Colon (tissue), 2 donors: Measurements from ENCODE around the gene GGT6.

Source experiments
- FAIRE-seq: peaks from 2 replicates; lab custom pipeline; 2012; peaks lifted over from hg19 to GRCh38; lab: Jason Lieb, UNC
- donor health status: control.
- donor health status: control.

Gene GGT6

DNA sequence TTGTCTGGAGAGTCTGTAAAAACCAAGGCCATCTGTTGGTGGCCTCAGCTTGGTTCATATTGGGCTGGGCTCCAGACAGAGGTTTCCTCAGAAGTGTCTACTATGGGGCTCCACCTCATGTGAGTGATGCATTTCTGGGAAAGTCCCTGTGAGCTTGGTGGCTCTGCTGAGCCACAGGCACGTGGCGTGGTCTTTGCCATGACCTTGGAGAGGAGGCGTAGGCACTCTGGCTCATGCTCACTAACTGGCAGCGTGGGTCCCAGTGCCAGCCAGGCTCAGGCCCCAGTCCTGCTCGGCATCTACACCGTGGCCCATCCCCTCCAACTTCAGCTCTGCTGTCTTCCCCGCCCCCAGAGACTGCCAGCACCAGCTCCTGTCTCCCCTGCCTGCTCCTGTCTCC lies 13.3 kb upstream of the GGT6 start:
- FAIRE-seq: no peak

DNA sequence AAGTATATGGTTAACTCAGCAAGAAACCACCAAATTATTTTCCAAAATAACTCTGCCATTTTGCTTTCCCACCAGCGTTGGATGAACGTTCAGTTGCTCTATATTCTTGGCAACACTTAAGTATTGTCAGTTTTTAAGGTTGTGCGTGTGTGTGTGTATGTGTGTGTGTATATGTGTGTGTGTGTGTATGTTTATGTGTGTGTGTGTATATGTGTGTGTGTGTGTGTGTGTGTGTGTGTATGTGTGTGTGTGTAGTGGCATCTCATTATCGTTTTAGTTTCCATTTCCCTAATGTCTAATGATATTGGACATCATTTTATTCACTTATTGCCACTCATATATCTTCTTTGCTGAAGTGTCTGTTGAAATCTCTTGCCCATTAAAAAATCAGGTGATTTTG lies 12.7 kb upstream of the GGT6 start:
- no peak for FAIRE-seq

DNA sequence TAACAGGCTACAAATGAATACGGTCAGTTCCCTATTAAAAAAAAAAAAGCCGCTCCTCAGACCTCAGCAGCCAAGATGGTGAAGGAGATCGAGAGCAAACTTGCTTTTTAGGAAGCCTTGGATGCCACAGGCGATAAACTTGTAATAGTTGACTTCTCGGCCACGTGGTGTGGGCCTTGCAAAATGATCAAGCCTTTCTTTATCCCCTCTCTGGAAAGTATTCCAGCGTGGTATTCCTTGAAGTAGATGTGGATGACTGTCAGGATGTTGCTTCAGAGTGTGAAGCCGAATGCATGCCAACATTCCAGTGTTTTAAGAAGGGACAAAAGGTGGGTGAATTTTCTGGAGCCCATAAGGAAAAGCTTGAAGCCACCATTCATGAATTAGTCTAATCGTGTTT lies 11.8 kb upstream of the GGT6 start:
- FAIRE-seq: no peak

DNA sequence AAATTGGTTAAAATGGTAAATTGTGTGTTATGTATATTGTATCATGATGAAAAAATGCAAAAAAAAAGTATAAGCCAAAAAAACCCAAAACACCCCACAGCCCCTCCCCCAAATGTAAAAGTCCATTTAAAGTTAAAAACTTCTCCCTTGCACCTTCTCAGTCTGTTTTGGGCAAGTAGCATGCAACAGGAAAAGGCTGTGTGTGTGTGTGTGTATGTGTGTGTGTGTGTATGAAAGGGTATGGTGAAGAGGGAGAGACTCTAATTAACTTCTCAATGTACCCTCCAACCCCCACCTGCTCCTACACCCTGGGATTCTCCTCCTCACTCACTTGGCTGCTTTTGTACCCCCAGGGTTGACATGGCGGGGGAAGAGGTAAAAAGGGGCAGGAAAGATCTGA lies 9.2 kb upstream of the GGT6 start:
- FAIRE-seq: no peak

DNA sequence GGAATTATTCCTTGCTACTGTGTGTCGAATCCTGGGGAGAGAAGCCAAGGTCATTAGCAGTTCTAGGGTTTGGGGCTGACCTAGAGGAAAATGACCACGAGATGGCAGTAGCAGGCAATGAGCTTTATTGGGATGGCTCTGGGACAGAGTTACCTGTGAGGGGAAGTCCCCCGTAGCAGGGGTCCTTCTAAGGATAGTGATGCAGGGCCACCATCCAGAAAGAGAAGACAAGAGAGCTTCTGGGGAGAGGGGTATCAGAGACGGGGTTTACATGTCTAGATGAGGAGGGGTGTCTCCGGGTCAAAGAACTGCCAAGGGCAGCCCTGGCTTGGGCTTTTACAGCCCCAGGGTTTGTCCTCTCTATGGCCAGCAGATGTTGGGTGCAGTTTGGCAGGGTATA lies 6.4 kb upstream of the GGT6 start:
- FAIRE-seq: no peak

DNA sequence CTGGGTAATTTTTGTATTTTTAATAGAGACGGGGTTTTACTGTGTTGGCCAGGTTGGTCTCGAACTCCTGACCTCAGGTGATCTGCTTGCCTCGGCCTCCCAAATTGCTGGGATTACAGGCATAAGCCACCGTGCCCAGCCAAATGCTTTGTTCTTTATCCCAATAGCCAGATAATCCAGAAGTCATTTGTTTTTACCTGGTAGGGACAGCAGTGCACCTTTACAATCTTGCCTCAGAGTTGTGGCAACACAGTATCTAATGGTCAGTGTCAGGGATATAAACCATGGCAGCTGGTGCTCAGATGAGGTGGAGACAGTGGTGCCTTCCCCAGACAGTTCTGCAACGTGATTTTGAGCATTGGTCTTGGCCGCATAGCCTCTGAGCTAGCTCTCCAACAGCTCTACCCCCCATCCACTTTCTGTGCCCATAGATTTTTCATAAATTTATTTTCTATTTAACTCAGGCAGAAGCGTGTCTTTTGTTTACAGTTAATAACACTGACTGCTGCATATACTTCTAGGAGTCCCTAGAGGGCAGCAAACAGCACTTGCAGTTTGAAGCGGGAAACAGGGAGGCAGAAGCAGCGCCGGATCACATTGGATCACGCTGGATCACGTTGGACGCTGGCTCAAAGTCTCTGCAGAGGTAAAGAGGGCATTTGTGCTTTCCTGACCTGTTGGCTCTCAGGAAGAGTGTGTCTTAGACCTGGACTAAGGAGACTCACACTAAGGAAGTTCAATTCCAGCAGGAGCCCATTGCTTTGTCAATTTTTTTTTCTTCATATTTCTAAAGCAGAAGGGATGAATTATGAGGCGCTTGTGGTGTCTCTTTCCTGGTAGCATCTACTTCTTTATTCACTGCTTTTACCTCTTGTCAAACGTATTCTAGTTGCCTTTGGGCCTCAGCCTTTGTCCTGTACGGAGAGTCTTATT lies 5.1 kb upstream of the GGT6 start:
- FAIRE-seq: no peak

DNA sequence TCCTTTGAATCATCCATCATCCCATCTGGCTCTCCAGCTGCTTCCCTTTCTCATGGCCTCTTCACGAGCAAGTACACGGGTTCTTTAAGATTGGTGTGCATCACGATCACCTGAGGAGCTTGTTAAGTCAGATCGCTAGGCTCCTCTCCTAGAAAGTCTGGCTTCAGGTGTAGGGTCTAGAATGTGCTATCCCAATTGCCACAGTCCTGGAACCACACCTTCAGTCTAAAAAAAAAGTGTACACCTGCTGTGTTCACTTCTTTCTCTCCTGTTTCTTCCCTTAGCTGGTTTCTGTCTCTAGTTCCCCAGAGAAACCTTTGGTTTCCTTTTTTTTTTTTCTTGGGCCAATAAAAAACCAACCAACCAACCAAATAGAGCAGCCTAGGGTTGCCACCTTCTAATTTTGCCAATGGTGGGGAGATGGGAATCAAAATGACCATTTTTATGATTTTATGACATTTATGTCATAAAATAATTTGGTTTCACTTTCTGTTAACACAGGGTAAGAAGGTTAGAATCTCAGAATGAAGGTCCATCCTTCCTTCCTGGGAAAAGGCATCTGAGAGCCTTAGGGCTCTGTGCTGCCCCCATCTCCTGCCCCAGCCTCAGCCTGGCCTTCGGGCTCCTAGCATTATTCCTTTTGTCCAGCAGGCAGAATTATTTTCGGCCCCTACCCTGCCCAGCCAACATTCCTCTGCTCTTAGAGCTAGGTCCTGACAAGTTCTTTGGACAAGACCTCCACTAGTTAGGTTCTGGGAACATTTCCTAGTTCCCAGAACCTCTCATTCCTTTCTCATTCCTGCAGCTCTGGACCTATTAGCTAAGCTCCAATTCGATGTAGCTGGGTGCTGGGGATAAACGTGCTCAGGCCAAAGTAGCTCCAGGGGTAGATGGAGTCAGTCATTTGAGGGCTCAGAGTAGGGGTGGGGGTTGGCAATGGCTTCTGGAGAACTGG lies 1.9 kb upstream of the GGT6 start:
- FAIRE-seq: peak; percentile 96

DNA sequence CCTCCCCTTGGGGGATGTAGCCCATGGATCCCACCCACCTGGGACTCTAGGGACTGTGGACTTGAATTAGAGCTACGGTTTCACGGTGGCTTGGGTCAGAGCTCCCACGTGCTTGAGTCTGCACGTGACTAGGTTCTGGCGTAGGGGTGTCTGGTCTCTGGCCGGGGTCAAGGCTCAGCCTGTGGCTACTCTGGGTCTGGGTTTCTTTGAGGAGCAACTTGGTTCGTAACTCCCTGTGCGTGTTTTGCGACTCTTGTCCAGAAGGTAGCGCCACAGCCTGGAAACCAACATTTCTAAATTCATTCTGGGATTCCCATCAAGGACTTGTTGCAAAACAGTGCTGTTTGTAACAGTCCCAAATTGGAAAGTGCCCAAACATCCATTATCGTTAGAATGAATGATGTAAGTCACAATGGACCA lies 470 bp upstream of the GGT6 start:
- FAIRE-seq: no peak

DNA sequence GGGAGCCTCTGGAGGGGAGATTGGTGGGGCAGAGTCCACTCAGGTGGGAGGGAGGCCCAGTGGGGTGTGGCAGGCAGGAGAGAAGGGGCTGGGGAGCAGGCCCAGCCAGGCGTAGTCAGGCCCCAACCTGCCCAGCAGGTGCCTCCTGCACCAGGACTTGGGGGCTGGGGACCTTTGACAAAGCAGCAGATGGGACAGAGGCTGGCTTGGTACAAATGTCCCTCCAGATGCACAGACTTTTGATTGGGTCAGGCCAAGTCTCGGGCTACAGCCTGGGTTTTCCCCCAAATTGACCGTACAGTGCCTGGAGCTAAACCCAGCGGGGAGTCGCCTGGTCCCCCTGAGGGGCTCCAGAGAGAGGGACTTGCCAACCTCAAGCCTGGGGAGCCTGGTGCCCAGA lies 411 bp downstream of the GGT6 start:
- FAIRE-seq: no peak

DNA sequence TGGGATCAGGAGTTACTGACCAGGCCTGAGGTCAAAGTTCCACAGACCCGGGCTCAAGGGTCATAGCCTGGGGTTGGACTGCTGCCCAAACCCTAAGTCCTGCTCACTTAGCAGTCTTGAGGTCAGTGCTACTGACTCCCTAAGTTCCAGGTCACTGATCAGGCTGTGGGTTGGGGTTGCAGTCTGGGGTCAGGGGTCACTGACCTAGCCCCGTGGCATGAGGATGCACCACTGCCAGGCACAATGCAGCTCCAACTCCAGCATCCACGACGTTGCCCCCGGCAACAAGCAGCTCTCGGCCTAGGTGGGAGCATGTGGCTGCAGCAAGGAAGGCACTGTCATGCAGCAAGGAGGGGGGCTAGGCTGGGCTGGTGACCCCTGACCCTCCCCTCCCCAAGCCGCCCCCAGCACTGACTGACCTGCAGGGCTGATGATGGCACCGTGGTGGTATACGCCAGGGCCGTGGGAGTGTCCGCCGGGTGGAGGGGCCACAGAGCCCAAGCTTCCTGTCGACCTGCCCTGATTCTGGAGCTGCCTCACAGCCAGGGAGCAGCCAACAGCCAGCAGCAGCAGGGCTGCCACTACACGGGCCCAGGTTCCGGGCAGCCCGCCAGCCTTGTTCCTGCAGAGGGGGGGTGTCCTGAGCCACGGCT lies 1.1 kb downstream of the GGT6 start:
- no peak for FAIRE-seq

DNA sequence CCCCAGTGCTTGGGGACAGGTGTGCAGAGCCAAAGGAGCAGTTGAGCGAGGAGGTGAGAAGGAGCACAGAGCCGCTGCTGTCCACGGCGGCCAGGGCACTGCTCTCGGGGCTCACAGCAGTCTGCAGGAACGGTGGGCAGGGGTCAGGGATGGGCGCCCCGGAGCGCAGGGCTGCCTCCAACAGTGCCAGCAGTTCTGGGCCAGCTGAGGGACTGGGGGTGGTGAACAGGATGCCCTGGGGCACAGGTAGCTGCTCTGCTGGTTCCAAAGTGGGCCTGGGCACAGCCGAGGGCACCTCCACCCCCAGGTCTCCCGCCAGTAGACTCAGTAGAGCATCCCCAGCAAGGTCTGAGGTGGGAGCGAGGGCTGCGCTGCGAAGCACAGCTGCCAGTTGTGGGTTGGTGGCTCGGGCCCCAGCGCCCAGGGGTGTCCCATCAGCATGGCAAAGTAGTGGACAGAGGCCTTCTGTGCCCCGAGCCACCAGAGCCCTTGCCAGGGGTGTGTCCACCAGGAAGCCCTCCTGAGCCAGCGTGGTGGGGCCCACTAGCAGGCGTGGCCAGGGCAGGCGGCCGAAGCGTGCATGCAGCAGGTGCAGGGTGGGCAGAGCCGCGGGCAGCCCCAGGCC lies 1.9 kb downstream of the GGT6 start:
- FAIRE-seq: no peak

DNA sequence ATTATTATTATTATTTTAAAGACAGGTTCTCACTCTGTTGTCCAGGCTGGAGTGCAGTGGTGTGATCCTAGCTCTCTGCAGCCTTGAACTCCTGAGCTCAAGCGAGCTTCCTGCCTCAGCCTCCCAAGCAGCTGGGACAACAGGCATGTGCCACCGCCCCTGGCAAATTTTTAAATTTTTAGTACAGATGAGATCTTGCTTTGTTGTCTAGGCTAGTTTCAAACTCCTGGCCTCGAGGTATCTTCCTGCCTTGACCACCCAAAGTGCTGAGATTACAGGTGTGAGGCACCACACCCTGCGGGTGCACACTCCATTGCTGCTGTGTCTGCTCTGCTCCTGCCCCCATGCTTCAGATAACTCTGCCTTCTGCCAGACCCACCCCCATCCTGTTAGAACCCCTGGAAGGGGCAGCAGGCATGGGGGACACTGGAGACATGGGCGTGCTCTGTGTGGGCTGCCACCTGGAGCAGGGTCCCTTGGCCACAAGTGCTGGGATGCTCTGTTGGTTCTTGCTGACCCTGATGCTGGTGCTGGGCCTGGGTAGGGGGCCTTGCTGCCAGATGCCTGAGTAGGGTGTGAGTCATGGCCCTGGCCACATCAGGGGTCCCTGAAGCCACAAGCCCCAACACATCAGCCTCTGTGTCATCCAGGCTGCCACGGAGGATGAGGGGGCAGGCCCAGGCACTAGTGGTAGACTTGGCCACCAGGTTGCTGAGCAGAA lies 2.6 kb downstream of the GGT6 start:
- FAIRE-seq: no peak

DNA sequence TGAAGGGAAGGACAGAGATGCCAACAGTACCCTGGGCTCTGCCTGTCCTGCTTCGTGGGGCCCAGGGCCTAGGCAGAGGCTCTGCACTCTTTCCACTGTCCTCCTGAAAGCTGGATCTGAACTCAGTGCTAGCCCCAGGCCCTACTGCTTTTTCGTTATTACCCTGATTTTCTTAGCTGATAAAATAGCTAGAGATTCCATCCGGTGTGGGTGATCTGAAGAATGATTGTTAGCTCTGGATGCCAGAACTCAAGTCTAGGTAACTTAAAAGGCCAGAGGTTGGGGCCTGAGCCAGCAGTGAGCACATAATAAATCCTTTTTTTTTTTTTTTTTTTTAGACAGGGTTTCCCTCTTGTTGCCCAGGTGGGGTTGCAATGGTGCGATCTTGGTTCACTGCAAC lies 3.4 kb downstream of the GGT6 start:
- FAIRE-seq: no peak

DNA sequence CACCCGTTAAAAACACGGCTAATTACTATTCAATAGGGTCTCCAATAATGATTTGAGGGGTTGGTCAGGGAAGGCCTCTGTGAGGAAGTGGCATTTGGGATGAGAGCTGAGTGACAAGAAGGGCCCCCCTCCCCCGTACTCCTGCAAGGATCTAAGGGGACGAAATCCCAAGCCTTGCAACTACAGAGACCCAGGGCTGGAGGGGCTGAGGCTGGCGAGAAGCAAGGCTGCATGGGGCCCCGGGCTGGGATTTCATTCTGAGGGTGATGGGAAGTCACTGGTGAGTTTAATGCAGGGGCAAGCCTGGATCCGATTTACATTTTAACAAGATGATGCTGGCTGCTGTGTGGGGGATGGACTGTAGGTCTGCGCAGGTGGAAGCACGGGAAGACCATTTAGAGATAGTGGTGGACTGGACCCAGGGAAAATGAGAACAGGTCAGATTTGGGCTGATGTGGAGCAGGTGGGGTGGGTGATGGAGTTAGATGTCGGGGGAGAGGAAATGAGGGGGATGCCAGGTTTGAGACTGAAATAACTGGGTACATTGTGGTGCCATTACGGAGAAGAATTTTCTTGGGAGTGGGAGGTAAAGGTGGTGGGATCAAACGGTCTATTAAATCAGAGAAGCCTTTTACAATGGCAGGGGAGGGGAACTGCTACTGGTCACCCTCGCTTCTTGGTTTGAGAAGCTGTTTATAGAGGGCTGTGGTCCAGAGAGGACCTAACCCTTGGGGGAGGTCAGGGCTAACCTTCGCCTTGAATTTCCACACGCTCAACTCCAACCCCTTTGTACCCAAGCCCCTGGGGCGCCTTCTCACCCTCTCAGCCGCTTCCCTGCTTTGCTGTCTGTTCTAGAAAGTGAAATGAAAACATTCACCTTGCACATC lies 4.3 kb downstream of the GGT6 start:
- FAIRE-seq: no peak

DNA sequence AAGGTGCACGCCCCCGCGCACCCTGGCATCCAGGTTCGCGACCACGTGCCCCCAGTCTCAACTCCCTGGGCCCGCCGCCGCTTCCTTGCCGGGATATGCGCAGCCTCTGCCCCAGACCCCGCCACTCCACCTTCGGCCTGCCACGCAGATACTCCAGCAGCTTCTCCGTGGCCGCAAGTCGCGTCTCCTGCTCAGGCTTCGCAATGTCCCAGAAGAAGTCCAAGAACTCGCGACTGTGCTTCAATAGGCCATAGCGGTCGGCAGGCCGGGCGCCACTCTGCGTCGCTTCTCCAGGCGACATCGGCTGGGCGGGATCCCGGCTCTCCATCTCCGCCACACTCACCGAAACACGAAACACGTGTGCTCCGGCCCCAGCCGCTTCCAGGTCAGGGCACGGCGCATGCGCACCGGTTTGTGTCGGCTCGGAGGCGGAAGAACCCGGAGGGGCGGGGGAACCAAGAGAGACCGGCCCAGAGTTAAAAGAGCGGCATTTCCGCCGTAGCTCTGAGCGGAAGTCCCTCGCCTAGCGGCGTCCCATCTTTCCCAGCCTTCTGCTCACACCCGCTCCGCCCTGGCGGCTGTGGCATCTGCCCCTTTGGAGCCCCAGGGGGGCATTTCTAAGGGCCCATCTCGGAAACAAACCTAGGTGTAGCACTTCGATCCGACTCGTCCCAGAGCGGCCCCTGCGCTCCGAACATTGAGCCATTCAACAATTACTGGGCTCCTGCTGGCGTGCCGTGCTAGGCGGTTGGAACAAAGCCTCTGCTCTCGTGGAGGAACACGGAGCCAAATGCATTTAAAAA lies 5.2 kb downstream of the GGT6 start, which contains the start of gene MYBBP1A:
Gene MYBBP1A, minus strand, starts transcription at position 388 of the 803 bp plus-strand sequence. Its CDS starts 60 bp downstream, at position 328.
- FAIRE-seq: no peak

DNA sequence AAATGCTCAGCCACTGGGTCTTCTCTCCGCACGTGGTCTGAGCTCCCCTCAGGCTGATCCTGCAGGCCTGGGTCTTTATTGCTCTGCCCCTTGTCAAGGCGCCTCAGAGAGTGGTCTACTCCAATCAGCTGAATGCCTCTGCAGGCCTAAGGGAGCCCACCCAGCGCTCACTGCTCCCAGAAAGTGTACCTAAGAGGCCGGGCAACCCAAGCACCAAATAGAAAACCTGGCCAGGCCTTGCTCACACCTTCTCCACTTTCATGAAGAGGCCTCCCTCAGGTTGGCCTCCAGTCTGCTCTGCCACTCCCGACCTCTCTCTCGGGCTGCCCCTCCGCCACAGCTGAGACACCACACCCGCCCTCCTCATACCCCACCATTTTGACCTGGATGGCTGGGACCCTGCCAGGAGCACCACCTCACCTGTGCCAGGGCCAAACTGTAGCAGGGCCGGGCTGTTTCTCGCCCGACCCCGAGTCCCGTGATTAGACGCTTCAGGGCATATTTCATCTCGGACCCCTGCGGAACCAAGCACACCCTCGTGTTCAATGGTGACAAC lies 5.9 kb downstream of the GGT6 start:
- FAIRE-seq: no peak

DNA sequence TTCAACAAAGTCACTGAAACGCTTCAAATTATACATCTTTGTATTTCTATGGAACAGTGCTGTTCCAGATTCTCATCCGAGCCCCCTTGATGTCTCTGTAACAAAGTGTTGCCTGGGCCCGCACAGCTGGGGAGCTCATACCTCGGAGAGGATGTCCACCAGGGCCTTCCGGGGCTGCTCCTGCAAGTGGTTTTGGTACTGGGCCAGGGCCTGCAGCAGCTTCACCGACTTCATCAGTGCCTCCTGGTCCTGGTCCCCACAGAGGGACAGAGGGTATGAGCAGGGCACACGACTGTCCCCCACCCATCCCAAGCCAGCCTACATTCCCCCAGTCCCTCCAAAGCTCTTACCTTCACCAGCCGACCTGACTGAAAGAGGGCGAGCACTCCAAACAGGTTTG lies 6.7 kb downstream of the GGT6 start:
- no peak for FAIRE-seq

DNA sequence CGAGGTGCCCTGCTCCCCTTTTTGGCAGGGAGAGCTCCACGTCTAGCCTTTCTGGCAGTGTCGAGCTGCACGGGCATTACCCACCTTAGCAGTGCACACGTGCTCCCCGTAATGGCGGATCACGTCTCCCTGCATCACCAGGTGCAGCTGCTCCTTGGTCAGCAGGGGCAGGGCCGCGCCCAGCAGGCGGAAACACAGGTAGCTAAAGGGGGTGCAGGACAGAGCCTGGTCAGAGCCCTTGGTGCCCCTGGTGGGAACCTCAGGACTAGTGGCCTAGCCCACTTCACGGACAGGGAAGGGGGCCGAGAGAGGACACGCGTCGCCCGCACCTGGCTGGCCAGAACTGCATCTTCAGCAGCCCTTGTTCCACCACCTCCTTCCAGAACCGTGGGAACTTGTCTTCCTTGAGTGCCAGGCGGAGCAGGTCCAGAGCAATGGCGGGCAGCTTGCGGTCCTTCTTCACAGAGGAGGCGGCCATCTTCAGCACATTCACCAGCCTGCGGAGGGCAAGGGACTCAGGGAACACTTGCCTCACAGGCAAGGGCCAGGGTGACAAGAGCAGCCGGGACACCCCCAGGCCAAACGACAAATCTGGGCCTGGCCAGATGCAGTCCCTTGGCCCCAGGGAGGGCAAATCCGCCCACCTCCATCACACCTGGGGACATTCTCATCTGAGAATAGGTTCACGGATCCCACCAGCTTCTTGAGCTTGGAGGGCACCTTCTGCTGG lies 8.4 kb downstream of the GGT6 start:
- no peak for FAIRE-seq
